GM10266 (cell line): ENCODE measurements around the gene WDFY4.

Source experiments
- DNase-seq: peaks from one replicate; pipeline ENCODE4 v3.0.0; 2012; ENCODE audit errors: extremely low spot score
- CTCF ChIP-seq: IDR thresholded peaks from 2 replicates; pipeline ENCODE4 v1.5.1; 2012; ENCODE audit warnings: mild to moderate bottlenecking, low read depth; ENCODE audit not compliant: control insufficient read depth, insufficient read depth; ENCODE audit errors: missing control alignments

Gene WDFY4

DNA sequence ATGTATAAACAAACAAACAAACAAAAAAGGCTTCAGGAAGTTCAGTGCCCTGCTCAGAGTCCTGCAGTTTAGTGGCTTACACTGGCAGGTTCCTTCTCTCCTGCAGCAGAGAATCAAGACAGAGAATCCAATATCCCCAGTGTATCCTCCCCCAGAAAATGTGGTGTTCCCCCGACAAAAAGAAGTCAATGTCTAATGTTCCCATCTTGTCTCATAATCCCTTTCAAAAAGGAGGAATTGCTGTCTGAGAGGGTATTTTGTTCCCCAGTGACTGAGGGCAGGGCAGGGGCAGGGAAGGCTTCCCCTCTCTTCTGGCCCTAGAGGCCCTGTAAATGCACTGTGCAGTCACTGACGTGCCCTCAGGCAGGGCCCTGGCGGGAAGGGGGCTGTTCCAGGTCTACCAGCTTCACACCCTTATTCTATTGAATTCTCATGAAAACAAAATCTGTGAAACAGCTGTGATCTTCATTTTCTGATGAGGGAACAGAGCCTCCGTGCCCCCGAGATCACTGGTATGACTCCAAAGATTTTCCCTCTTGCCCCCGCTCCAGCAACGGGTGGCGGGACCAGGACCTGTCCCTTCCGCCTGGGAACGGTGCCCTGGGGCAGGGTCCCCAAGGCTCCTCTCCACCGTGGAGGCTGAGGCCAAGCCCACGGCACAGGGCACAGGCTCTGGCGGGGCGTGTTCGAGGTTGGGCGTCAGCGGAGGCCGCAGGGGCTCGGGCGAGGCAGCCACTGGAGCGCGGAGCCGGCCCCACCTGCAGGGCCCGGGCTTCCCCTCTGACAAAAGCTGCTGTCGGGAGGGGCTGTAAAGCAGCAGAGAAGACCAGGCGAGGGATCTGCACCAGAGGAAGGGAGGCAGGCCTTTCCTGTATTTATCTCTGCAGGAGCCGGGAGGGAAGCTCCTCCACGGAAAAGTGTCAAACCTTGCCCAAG is 13.4 kb upstream of the WDFY4 start:
- TF ChIP-seq CTCF, result no peak
- peak; percentile 75 for DNase-seq

GRCh38 chr10:48671914-48672595 is 12.6 kb upstream of the WDFY4 start:
- TF ChIP-seq CTCF, result no peak
- DNase-seq, result peak; percentile 60

DNA sequence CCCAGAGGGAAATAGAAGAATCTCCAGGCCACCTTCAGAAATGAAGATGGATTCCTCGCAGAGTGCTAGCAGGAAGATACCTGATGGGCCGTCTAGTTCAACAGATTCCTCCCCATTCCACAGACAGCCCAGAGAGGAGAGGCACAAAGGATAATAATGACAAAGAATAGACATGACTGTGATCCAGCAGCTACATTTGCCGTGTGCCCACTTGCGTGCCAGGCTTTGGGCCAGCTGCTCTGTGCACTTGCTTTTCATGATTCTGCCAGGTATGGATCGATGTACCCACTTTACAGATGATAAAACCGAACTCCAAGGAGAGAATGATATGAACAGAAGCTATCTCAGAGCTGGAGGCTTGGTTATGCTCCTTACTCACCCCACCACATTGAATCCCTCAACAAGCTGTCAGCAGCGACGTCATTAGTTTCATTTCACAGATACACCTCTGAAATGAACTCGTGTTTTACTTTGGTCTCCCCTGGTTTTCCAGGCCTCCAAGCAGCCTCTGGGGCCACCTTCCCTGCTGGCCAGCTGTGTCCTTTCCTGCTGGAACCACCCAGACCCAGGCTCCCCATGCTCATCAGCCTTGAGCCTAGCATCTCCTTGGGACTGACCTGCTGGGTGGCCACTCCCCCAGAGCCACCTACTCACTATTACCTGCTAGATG is 11.9 kb upstream of the WDFY4 start:
- peak; percentile 47 for DNase-seq
- no peak for TF ChIP-seq CTCF

DNA sequence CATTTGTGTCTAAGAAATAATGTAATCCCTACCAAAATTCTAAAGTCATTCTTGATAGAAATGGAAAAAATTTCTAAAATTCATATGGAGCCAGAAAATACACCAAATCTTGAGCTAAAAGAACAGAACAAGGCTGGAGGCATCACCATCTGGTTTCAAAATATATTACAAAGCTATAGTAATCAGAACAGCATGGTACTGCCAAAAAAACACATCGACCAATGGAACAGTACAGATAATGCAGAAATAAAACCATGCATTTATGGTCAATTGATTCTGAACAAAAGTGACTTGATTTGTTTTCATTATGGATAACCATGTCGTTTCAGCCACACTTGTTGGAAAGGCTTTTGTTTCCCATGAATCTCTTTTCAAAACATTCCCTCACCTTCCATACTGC is 7.0 kb upstream of the WDFY4 start:
- TF ChIP-seq CTCF, result no peak
- no peak for DNase-seq

DNA sequence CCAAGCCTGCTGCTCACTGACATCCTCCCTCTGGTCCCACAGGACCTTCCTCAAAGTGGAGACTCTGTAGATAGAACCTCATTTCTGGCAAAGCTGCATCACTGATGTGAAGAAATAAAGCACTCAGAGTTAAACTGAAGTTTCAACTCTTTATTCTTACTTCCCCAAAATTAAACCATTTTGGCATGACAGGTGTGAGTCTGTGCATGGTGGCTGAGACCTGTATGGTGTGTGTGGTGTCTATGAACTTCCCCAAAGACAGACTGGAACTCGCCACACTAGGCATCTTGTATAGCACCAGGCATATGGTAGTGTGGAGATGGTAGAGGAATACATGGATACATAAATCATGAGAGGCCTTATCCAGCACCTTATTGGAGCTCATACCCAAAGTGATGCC is 6.6 kb upstream of the WDFY4 start:
- TF ChIP-seq CTCF, result no peak
- DNase-seq, result no peak

GRCh38 chr10:48681740-48682139 is 2.9 kb upstream of the WDFY4 start:
- no peak for DNase-seq
- no peak for TF ChIP-seq CTCF
